ENCODE measurements around the gene NOLC1. TPM values are rescaled to one million over a fixed set of nuclear protein-coding genes. Genes with fewer than 3 reads are reported as not detected.

Gene NOLC1
- total RNA-seq, 4 donors from 2014 or later = 52.9 to 66.5 (median 57.2) TPM

- no peaks in the 10 kb centered on the region for H3K27me3 ChIP-seq
- H3K27ac ChIP-seq = no peak overlapping the region
- no peaks in the 10 kb centered on the region for H3K9me3 ChIP-seq
- H3K4me3 ChIP-seq = no peak overlapping the region
- H3K4me1 ChIP-seq = peaks cover 0 to 28% (median 8%) of the 10 kb centered on the region in 3 donors
- TF ChIP-seq EP300 (IDR thresholded peaks at IDR 0.05) (no peak), POLR2AphosphoS5 (IDR thresholded peaks at IDR 0.05) (no peak)
- TF ChIP-seq, protein P1, sequence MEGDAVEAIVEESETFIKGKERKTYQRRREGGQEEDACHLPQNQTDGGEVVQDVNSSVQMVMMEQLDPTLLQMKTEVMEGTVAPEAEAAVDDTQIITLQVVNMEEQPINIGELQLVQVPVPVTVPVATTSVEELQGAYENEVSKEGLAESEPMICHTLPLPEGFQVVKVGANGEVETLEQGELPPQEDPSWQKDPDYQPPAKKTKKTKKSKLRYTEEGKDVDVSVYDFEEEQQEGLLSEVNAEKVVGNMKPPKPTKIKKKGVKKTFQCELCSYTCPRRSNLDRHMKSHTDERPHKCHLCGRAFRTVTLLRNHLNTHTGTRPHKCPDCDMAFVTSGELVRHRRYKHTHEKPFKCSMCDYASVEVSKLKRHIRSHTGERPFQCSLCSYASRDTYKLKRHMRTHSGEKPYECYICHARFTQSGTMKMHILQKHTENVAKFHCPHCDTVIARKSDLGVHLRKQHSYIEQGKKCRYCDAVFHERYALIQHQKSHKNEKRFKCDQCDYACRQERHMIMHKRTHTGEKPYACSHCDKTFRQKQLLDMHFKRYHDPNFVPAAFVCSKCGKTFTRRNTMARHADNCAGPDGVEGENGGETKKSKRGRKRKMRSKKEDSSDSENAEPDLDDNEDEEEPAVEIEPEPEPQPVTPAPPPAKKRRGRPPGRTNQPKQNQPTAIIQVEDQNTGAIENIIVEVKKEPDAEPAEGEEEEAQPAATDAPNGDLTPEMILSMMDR (IDR thresholded peaks at IDR 0.05) = no peak
- peaks cover 0 to 69% of the 10 kb centered on the region in 2 donors for H3K36me3 ChIP-seq
- WGBS, 2 donors (ENCODE audit: low coverage in 1 of 2) = 95% methylated on average over 7 to 8 of the region's 15 CpGs
- no peak for ATAC-seq
Observed at GRCh38 chr10:102139281-102140110, 12.7 kb upstream of the NOLC1 start.

- 80% methylated on average over 1 of the region's 4 CpGs; no CpG with 5 or more reads in 1 of the 2 donors for WGBS, 2 donors (ENCODE audit: low coverage in 1 of 2)
- no peak overlapping the region for H3K4me3 ChIP-seq
- H3K27ac ChIP-seq = no peak overlapping the region
- H3K36me3 ChIP-seq = peaks cover 0 to 77% of the 10 kb centered on the region in 2 donors
- peaks cover 0 to 21% (median 1%) of the 10 kb centered on the region in 3 donors for H3K4me1 ChIP-seq
- TF ChIP-seq, protein P1 (IDR thresholded peaks at IDR 0.05) = no peak
- no peaks in the 10 kb centered on the region for H3K9me3 ChIP-seq
- ATAC-seq = no peak
- H3K27me3 ChIP-seq = no peaks in the 10 kb centered on the region
Observed at GRCh38 chr10:102140218-102140617, 12.0 kb upstream of the NOLC1 start.

DNA sequence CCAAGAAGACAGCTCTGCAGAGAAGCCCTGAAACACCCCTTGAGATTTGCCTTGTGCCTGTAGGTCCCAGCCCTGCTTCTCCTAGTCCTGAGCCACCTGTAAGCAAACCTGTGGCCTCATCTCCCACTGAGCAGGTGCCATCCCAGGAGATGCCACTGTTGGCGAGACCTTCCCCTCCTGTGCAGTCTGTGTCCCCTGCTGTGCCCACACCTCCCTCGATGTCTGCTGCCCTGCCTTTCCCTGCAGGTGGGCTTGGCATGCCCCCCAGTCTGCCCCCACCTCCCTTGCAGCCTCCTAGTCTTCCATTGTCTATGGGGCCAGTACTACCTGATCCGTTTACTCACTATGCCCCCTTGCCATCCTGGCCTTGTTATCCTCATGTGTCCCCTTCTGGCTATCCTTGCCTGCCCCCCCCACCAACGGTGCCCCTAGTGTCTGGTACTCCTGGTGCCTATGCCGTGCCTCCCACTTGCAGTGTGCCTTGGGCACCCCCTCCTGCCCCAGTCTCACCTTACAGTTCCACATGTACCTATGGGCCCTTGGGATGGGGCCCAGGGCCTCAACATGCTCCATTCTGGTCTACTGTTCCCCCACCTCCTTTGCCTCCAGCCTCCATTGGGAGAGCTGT, 11.2 kb upstream of the NOLC1 start:
- Histone ChIP-seq H3K4me1 (peaks cover 0 to 13% (median 0%) of the 10 kb centered on the region in 3 donors), H3K27me3 (no peaks in the 10 kb centered on the region), H3K4me3 (no peak overlapping the region), H3K27ac (no peak overlapping the region), H3K36me3 (peaks cover 0 to 83% of the 10 kb centered on the region in 2 donors), H3K9me3 (no peaks in the 10 kb centered on the region)
- no peak for ATAC-seq
- TF ChIP-seq EP300 (IDR thresholded peaks at IDR 0.05) (no peak), POLR2A (IDR thresholded peaks at IDR 0.05) (no peak), POLR2AphosphoS5 (IDR thresholded peaks at IDR 0.05) (no peak)
- TF ChIP-seq, protein P1 (IDR thresholded peaks at IDR 0.05) = no peak
- 90 to 100% methylated on average over 3 of the region's 5 CpGs for WGBS, 2 donors (ENCODE audit: low coverage in 1 of 2)

DNA sequence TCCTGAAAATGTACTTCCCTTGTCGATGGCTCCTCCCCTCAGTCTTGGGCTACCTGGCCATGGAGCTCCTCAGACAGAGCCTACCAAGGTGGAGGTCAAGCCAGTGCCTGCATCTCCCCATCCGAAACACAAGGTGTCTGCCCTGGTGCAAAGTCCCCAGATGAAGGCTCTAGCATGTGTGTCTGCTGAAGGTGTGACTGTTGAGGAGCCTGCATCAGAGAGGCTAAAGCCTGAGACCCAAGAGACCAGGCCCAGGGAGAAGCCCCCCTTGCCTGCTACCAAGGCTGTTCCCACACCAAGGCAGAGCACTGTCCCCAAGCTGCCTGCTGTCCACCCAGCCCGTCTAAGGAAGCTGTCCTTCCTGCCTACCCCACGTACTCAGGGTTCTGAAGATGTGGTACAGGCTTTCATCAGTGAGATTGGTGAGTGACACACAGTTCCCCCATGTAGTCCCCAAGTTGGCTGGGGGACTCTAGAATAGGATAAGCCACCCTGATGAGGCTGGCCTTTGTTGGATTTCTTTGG, 10.5 kb upstream of the NOLC1 start:
- TF ChIP-seq POLR2A (IDR thresholded peaks at IDR 0.05) (no peak), POLR2AphosphoS5 (IDR thresholded peaks at IDR 0.05) (no peak), EP300 (IDR thresholded peaks at IDR 0.05) (no peak)
- TF ChIP-seq, protein P1 (IDR thresholded peaks at IDR 0.05) = no peak
- ATAC-seq = no peak
- H3K4me3 ChIP-seq = no peak overlapping the region
- 80% methylated on average over 3 of the region's 4 CpGs; no CpG with 5 or more reads in 1 of the 2 donors for WGBS, 2 donors (ENCODE audit: low coverage in 1 of 2)
- H3K27ac ChIP-seq = no peak overlapping the region
- H3K9me3 ChIP-seq = no peaks in the 10 kb centered on the region
- H3K27me3 ChIP-seq = no peaks in the 10 kb centered on the region
- peaks cover 0 to 6% (median 0%) of the 10 kb centered on the region in 3 donors for H3K4me1 ChIP-seq
- H3K36me3 ChIP-seq = peaks cover 0 to 89% of the 10 kb centered on the region in 2 donors

Measured in gastroesophageal sphincter (tissue), 4 donors.